NCI-H128 (cell line): ENCODE measurements around the gene PPIF.

ENCODE experiments used
- DNase-seq: peaks from one replicate; lab custom pipeline; 2025; ENCODE audit not compliant: unreplicated experiment; lab: John Stamatoyannopoulos, UW

The PPIF gene

DNA sequence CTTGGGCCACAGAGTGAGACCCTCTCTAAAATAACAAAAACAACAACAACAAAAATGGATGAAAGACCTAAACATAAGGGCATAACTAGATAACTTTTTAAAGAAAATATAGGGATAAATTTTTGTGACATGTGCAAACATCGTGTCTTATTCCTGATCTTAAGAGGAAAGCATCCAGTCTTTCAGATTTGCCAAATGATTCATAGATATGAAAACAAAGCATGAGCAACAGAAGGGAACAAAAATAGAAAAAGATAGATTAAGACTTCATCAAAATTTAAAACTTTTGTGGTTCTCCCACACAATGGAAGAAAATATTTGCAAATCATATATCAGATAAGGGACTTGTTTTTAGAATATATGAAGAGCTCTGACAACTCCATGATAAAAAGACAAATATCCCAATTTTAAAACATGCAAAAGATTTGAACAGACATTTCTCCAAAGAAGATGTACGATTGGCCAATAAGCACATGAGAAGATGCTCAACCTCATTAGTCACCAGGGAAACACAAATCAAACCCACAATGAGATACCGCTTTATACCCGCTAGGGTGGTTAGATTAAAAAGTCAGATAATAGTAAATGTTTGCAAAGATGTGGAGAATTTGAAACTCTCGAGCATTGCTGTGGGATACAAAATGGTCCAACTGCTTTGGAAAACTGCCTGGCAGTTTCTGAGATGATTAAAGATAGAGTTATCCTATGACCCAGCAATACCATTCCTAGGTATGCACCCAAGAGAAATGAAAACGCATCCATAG, 20.3 kb downstream of the PPIF start:
- no peak for DNase-seq

DNA sequence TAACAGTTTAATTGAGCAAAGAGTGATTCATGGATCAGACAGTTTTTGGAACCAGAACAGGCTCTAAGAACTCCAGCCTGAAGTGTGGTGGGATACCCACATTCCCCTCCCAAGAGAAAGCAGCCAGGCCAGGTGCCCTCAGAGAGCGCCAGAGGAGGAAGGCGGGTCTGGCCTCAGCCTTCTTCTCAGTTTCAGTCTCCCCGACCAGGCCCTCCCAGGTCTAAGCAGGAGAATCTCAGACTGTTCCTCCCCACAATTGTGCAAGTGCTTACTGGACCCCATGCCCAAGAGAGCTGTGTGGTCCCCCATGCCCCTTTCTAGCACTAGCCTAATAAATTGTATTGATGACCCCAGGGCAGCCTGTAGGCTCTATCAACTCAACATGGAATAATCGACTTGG, 25.6 kb downstream of the PPIF start:
- DNase-seq: no peak

DNA sequence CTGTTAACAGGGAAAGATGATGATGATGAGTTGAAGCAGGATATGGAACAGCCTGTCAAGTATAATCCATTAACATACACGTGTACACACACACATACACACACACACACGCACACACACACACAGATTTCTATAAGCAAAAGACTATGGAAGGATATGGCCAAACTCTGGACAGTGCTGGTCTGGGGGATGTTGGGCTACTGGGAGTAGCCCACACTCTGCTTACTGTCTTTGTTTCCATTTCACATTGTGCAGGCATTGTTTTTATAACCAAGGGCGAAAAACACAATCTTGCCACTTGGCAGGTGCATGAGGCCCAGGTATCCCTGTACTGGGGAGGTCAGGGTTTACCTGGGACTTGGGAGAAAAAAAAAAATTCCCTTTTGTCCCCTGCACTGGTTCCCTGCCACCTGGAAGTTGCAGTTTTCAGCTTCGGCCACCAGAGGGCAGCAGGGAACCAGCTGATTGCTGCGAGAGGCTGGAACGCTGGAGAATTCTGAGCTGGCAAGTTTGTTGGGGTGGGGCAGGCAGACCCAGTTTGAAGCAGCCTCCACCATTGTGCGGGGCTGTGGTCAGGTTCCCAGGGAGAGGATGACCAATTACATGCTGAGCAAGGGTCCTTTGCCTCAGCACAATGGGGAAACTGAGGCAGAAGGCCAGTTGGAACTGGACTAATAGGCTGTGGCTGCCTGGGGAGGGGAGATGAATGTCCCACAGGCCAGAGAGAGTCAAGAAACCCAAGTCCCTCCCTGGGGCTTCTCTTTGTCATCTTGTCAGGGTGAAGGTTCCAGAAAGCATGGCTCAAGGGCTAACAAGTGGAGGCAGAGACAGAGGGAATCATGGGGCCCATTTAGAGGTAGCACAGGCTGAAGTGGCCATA, 27.3 kb downstream of the PPIF start:
- peak; percentile 36 for DNase-seq

DNA sequence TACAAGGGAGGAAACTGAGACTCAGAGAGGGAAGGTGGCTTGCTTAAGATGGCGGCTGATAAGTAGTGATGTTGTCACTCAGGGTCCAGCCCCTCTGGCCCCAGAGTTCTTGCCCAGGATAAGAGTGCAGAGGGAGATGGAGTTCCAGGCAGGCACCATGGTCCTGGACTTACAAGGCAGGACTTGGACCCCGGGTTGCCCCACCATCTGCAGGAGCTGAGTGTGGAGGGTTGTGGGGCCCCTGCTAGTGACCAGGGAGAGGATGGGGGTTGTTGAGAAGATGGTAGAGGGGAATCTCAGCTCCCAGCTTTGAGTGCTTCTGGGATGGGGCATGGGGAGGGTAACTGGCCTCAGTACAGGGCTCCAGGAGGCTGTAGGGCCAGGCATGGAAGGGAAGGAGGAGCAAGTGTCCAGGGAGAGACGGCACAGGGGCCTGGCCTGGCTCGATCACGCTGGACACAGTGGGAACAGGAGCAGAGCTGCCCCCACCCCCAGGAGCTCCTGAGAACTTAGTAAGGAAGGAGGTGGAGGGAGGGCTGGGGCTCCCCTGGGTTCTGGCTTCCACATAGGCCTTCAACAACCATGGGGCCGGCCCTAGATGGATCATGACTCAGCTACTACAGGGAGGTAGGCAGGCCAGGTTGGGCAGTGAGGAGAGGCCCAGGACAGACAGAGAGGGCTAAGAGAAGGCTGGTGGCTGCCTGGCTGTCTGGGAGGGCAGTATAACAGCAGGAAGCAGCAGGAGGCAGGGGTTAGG, 28.2 kb downstream of the PPIF start:
- no peak for DNase-seq

DNA sequence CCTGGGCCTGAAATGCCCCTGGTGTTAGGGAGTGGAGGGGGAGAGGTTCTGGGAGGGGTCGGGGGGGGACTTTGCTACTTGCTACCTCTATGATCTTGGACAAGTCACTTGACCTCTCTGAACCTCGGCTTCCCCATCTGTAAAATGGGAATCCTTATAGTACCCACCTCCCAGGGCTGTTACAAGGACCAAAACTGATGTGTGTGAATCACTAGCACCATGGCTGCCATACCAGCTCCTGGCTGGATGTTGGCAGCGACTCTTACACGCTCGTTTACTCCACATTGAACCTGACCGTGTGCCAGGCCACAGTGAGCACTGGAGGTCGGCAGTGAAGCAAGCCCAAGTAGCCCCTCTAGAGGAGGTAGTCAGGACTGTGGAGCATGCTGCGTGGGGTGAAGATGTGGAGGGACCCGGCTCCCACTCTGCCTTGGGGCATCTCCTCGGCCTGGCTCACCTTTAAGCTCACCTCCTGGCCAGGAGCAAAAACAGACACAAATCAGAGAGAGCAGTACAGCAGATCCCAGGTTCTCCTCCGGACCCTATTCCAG, 28.9 kb downstream of the PPIF start:
- DNase-seq: no peak

DNA sequence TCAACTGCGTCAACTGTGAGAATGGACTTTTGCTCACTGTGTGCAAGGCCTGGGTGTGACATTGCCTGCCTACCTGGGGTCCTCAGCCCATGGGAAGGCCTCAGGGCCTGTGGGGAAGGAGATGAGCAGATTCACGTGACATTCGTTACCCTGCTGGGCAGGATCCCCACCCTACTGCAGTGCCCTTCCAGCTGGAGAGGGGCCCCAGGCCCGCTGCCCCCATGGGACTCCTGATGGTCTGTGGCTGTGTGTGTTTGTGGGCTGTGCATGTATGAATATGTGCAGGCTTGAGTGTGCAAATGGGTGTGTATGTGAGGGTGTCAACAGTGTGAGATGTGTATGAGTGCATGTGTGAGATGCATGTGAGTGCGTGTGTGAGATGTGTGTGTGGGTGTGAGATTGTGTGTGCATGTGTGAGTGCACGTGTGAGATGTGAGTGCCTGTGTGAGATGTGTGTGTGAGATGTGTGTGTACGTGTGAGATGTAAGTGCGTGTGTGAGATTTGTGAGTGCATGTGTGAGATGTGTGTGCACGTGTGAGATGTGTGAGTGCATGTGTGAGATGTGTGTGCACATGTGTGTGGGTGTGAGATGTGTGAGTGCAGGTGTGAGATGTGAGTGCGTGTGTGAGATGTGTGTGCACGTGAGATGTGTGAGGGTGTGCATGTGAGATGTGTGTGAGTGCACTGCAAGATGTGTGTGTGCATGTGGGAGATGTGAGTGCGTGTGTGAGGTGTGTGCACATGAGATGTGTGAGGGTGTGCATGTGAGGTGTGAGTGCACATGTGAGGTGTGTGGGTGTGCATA, 29.7 kb downstream of the PPIF start:
- no peak for DNase-seq

DNA sequence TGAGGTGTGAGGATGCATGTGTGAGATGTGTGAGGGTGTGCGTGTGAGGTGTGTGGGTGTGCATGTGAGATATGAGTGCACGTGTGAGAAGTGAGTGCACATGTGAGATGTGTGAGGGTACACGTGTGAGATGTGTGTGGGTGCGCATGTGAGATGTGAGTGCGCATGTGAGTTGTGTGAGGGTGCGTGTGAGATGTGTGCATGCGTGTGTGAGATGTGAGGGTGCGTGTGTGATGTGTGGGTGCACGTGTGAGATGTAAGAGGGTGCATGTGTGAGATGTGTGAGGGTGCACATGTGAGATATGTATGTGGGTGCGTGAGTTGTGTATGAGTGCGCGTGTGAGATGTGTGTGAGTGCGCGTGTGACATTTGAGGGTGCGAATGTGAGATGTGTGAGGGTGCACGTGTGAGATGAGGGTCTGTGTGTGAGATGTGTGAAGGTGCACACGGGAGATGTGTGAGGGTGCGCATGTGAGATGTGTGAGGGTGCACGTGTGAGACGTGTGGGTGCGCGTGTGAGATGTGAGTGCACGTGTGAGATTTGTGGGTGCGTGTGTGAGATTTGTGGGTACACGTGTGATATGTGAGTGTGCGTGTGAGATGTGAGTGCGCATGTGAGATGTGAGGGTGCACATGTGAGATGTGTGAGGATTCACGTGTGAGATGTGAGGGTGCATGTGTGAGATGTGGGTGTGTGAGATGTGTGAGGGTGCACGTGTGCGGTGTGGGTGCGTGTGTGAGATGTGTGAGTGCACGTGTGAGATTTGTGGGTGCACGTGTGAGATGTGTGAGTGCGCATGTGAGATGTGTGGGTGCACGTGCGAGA, 30.5 kb downstream of the PPIF start:
- DNase-seq: no peak

DNA sequence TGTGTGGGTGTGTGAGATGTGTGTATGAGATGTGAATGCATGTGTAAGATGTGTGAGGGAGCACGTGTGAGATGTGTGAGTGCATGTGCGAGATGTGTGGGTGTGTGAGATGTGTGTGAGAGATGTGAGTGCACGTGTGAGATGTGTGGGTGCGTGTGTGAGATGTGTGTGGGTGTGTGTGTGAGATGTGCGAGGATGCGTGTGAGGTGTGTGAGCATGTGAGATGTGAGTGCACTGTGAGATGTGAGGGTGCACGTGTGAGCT, 31.0 kb downstream of the PPIF start:
- DNase-seq: no peak

DNA sequence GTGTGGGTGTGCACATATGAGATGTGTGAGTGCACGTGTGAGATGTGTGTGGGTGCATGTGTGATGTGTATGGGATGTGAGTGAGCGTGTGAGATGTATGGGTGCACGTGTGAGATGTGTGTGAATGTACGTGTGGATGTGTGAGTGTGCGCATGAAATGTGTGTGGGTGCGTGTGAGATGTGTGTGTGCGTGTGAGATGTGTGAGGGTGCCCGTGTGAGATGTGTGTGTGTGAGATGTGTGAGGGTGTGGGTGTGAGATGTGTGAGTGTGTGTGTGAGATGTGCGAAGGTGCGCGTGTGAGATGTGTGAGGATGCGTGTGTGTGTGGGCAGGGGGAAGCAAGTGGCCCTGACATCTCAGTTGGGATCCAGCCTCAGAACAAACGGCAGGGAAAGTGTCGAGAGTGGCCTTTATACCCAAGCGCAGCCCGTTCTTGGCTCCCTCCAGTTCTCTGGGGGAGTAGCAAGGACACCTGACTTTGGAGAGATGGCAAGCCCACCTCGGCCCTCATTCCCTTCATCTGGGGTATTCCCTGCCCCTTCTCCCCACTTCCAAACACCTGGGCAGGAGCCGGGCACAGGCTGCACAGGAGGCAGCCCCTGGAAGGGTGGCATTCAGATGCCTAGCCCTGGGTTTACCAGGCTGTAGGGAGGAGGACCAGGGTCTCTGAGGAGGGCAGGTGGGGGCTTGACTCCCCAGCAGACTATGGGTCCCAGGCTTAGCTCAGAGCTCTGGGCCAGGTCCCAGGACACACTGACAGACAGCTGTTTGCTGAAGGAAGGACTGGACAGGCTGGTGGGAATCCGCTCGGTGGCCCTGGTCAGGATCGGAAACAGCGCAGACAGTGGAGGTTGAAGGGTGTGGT, 31.6 kb downstream of the PPIF start:
- DNase-seq: no peak

DNA sequence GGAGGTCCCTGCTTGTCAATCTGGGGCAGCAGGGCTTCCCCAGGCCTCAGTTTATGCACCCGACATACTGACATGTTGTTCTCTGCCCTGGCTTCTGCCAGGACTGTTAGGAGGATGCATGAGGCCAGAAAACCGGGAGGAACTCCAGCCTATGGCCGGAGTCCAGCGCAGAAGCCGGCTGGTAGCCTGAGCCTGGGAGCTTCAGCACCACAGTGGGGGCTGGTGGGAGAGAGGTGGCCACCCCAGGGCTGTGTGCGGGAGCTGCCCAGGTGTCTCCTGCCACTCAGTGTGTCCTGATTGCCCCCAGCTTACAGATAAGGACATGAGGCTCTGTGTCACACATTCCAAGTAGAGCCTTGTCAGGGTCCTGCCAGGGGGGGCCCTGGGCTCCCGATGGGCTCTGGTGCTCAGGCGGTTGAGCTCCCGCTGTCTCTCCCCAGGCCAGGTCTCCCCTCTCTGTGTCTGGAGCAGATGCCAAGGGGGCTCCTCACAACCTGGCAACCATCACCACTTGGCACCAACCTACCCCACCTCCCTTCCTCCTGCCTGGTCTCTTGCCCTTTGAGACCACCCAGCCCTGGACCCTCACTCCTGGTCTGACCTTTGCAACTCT, 32.3 kb downstream of the PPIF start:
- DNase-seq: no peak

DNA sequence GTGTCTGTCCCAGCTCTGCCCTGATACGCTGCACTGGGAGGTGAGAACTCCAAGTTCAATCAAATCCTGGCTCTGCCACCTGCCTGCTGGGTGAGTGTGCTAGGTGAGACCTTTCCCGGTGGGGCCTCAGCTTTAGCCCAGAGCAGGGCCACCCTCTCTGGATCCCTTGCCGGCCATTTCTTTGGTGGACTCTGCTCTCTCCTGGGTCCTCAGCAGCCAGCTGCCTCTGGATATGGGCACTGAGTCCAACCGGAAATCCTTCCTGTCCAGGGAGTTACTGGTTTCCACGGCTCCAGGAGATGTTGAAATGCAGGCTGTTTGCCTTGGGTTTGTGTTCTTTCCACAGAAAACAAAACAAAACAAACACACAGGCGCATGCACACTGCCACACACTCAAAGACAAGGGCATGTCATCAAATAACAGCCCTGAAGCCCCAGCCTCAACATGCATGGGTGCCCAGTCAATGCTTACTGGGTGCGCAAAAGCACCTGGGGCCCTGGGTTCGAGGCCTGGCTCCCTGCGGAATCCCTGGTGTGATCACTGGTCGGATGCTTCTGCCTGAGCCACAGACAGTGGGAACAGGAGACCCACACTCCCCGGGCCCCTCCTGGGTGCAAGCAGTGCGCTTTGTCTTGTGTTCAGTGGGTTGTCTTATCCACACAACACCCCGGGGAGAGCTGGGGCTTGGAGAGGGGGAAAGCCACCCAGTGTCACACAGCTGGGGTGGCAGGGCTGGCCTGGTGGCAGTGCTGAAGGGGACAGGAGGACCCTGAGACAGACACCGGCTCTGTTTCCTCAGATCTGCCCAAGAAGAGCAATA, 33.1 kb downstream of the PPIF start:
- no peak for DNase-seq

DNA sequence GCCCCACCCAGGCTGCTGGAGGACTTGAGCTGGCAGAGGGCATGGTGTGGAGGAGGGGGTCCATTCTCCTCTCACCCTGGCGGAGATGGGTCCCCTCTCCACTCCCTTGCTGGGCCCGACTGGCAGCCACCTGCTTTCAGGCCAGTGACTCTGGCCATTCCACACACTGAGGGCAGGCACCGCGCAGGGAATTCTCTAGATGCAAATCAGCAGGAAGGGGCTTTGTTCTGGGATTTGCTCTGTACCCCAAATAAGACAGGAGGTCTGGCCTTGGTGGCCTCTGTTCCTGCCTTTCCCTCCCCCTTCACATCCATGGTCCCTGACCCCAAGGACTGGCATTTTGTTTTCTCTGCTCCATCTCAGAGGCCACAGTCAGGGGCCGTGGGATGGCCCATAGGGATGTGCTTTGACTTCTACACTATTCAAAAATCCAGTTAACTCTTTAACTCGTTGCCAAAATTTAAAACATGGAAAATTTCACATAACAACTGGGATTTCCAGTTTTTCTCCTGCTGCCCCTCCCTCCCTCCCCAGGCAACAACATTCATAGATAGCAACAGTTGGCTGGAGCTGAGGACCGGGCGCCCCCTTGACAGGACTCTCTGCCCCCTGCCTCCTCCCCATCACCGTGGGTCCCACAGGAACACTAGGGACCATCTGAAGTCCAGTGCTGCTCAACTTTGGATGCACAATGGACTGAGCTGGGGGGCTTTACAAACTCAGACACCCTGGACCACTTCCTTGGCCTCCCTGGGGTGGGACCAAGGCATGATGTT, 33.9 kb downstream of the PPIF start:
- no peak for DNase-seq

DNA sequence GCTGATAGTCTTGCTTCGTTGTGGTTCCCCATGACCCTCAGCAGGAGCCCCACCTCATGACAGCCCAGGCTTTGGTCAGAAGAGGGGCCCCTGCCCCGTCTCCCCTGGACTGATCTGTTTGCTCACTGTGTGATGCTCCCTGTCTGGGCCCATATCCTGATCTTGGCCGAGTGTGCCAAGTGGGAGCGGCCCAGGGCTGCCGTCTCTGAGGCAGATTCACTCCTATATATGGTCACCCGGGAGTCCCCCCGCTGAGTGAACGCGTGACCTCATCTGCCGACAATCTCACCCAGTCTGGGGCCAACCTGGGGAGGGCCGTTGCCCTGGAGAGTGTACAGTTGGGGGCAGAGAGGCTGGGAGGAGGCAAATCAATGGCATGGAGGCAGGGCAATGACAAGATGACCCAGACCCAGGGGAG, 34.5 kb downstream of the PPIF start:
- DNase-seq: no peak

DNA sequence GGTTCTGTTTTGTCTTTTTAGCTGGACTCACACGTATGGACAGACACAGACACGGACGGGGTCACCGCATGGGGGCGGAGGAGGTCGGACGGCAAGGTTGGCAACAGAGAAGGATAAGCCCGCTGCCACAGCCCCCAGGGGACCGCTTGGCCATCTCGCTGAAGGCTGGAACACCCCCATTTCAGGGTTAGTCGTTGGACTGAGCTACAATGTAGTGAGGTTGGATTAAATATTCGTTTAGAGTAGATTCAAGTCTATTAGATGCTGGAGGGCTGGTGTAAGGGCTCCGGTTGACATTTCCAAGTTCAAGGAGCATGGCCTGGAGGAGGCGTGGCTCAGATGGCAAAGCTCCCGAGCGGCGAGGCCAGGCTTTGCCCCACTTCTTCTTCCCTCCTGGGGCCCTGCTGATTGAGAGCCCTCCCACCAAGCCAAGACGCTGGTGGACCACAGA, 35.2 kb downstream of the PPIF start:
- DNase-seq: no peak

DNA sequence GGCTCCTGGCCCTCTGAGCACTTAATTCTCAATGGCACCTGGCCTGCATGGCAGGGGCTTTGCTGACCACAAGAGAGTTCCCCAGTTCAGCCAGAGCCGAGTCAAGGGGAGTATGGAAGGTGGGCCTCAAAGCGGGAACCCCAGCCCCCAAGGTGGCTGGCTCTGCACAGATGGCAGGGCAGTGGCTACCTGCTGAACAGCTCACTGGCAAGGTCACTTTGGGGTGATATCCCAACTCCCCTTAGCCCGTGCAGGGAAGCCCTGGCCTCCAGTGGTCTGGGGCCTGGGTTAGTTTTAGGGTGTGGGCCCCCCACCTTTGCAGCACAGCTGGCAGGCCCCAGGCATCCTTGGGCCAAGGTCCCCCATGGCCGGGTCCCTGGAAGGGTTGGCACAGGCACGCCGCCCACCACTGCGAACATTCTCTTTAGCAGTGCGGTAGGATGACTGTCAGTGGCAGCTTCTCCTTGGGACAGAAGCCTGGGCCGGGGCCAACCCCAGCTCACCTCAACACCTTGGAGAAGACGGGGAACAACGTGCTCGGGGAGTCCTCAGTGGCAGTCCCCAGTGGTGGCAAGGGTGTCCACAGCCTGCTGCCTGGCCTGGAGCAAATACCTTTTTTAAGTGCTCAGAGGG, 36.8 kb downstream of the PPIF start:
- DNase-seq: no peak

DNA sequence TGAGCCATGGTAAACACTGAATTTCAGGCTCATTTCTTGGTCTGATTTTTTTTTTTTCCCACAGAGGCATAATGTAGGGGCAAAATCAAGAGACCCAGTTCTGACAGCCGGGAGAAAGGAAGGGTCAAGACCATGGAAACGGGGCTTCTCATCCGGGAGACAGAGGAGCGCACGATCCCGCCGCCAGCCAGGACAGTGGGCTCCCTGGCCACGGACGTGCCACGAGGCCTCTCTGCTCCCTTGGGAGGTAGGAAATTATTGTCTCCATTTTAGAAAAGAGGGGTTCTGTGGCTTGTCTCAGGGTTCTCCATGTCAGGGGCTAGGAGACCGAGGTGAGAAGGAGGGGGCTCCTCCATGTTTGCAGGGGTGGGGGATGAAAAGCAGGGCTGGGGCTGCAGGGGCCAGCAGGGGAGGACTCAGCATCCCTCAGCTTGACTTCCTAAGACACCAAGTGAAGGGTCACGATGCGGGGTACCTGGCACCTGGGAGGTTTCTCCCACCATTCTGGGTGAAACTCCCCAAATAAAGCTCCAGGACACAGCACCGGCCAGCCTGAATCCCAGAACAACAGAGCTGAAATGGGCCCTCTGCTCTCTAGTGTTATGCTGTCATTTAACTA, 37.6 kb downstream of the PPIF start:
- DNase-seq: no peak
